BLaER1 treated with 17β-estradiol and CSF1 and Interleukin-3, amounts not matched to agents 10 nM and 100 nM (cell line): ENCODE measurements around the gene WNT3.

ENCODE experiments used
- H3K27ac ChIP-seq, 11 experiments: shearing (Covaris generic); formaldehyde crosslinking; 2 replicates each; pipeline ENCODE4 v1.8.1; 2022
- H3K27me3 ChIP-seq, 11 experiments: shearing (Covaris generic); formaldehyde crosslinking; 2 replicates each; pipeline ENCODE4 v1.8.1; 2022
- H3K36me3 ChIP-seq, 11 experiments: shearing (Covaris generic); formaldehyde crosslinking; 2 replicates each; pipeline ENCODE4 v1.8.1; 2022
- H3K4me1 ChIP-seq, 10 experiments: shearing (Covaris generic); formaldehyde crosslinking; 2 replicates each; pipeline ENCODE4 v1.8.1; 2022
- H3K4me2 ChIP-seq, 11 experiments: shearing (Covaris generic); formaldehyde crosslinking; 2 replicates each; pipeline ENCODE4 v1.8.1; 2022
- H3K4me3 ChIP-seq, 10 experiments: shearing (Covaris generic); formaldehyde crosslinking; 2 replicates each; pipeline ENCODE4 v1.8.1; 2022
- H3K9ac ChIP-seq, 11 experiments: shearing (Covaris generic); formaldehyde crosslinking; 2 replicates each; pipeline ENCODE4 v1.8.1; 2022
- H3K9me3 ChIP-seq, 11 experiments: shearing (Covaris generic); formaldehyde crosslinking; replicated peaks in 1 of 11; 2 replicates each; pipeline ENCODE4 v1.8.1; 2022
- H4K20me1 ChIP-seq, 11 experiments: shearing (Covaris generic); formaldehyde crosslinking; 2 replicates each; pipeline ENCODE4 v1.8.1; 2022
- Cebpa-rat ChIP-seq, 11 experiments: shearing (Covaris generic); IDR thresholded peaks; 2 replicates each; pipeline ENCODE4 v1.8.1; 2022

Gene WNT3

DNA sequence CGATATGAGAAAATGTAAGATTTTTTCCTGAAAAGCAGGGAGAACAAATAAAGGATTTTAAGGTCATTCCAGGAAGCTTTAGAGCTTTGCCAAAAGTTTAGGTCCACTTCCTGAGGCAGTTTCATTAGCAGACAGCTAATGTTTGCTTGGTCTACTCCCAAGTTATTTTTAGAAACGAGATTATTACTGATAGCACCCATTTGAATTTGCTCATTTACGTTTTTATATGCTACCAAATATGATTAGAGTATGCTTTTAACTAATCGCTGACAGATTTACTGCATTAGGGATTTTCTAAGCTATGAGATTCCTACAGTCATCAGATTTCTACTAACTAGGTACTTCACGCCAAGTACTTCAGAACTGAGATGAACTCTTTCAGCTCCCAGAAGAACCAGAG is 98.1 kb downstream of the WNT3 start:
- Histone ChIP-seq H3K9me3 (no peaks in the 10 kb centered on the region), H3K9ac (no peak overlapping the region), H3K27ac (no peak overlapping the region), H4K20me1 (peaks cover 0 to 6% (median 0%) of the 10 kb centered on the region in 11 experiments; a peak in 5 of 22 replicates), H3K4me1 (peaks cover 0 to 15% (median 7%) of the 10 kb centered on the region in 10 experiments; a peak in 12 of 20 replicates), H3K4me3 (no peak overlapping the region), H3K27me3 (no peaks in the 10 kb centered on the region), H3K4me2 (0 out of 22 replicates have a peak overlapping the region, but pooled peaks of 2 of the 11 experiments have one; percentile 30 to 35), H3K36me3 (peaks cover 13 to 81% (median 36%) of the 10 kb centered on the region in 11 experiments)
- no peak for TF ChIP-seq Cebpa-rat (IDR thresholded peaks at IDR 0.05)

DNA sequence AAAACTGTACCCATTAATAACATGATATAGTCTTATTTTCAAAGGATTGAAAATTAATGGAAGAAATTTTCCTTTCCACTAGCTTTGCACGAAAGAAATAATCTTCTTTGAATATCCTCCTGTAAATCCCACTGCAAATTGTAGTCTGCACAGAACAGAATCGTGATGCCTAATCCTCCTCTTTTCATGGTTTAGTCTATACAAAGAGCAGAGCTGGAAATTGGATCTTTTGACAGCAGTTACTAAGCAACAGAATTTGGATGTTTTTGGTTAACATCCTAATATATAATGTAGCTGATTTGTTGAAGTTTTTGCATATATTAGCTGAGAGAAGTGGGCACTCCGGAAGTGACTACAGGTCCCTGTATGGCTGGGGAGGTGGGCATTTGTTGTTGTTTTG is 98.6 kb downstream of the WNT3 start:
- H3K27me3 ChIP-seq = no peaks in the 10 kb centered on the region

DNA sequence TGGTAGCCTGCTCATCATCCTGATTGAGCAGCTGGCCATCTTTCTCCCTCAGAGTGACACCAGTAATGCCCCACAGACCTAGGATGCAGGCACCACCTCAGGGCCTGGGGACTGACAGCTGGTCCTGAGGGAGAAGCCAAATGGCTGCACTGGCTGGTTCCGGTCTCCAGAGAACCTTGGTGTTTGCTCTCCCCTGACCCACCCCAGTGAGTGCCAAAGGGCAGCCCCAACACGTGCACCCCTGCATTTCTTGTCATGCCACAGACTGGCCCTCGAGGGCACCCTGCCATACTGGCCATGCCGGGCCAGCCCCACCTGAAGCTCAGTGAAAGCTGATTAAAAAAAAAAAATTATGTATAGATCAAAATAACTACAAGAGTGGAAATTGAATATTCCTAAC is 100.5 kb downstream of the WNT3 start:
- H3K4me2 ChIP-seq = no peak overlapping the region
- H3K36me3 ChIP-seq = peaks cover 13 to 85% (median 57%) of the 10 kb centered on the region in 11 experiments
- no peak for TF ChIP-seq Cebpa-rat (IDR thresholded peaks at IDR 0.05)

More for the DNA sequence above, 98.6 kb downstream of the WNT3 start:
- TF ChIP-seq Cebpa-rat (IDR thresholded peaks at IDR 0.05) = no peak
- Histone ChIP-seq H4K20me1 (peaks cover 0 to 6% (median 0%) of the 10 kb centered on the region in 11 experiments; a peak in 5 of 22 replicates), H3K27ac (no peak overlapping the region), H3K4me2 (no peak overlapping the region), H3K4me1 (peaks cover 0 to 15% (median 7%) of the 10 kb centered on the region in 10 experiments; a peak in 12 of 20 replicates), H3K4me3 (no peak overlapping the region), H3K36me3 (peaks cover 13 to 81% (median 41%) of the 10 kb centered on the region in 11 experiments), H3K9ac (no peak overlapping the region), H3K9me3 (no peaks in the 10 kb centered on the region)

More for the DNA sequence above, 100.5 kb downstream of the WNT3 start:
- H3K27ac ChIP-seq = no peak overlapping the region
- no peaks in the 10 kb centered on the region for H3K27me3 ChIP-seq
- H3K9ac ChIP-seq = no peak overlapping the region
- H3K9me3 ChIP-seq = no peaks in the 10 kb centered on the region
- H4K20me1 ChIP-seq = peaks cover 0 to 6% (median 0%) of the 10 kb centered on the region in 11 experiments; a peak in 5 of 22 replicates
- H3K4me3 ChIP-seq = no peak overlapping the region
- H3K4me1 ChIP-seq = peaks cover 0 to 13% (median 7%) of the 10 kb centered on the region in 10 experiments; a peak in 12 of 20 replicates
